CD14-positive monocyte (primary cell): ENCODE measurements around the gene HDAC4. TPM values are rescaled to one million over a fixed set of nuclear protein-coding genes. Genes with fewer than 3 reads are reported as not detected.

Experiments
- DNase-seq, 3 donors: peaks; one replicate each; pipeline ENCODE4 v3.0.0-alpha.2; 2011 to 2022
- H2AFZ ChIP-seq: 2 replicates; pipeline ENCODE4 v1.6.0; 2012; ENCODE audit warnings: mild to moderate bottlenecking, low read depth, low read length, inconsistent platforms; ENCODE audit not compliant: insufficient read depth, poor library complexity, severe bottlenecking
- H3K27ac ChIP-seq, 2 donors: 1 replicate in 1 of 2; 2 replicates in 1 of 2; pipeline ENCODE4 v1.5.1; 2012 to 2013; ENCODE audit warnings: low read length in 2 of 2, control low read depth in 1 of 2, inconsistent platforms in 1 of 2, low read depth in 1 of 2, mild to moderate bottlenecking in 1 of 2
- H3K27me3 ChIP-seq, 2 donors: one replicate each; pipeline versions ENCODE4 v1.6.0 to v1.6.1; 2011 to 2013; ENCODE audit warnings: low read length in 2 of 2; ENCODE audit not compliant: control insufficient read depth in 2 of 2, insufficient read depth in 2 of 2
- H3K36me3 ChIP-seq, 2 donors: replicated peaks in 1 of 2; 1 replicate in 1 of 2; 2 replicates in 1 of 2; pipeline versions ENCODE4 v1.5.1 to v1.6.1; 2012 to 2013; ENCODE audit warnings: low read length in 2 of 2, control low read depth in 1 of 2, inconsistent platforms in 1 of 2, mild to moderate bottlenecking in 1 of 2; ENCODE audit not compliant: insufficient read depth in 2 of 2, control insufficient read depth in 1 of 2
- H3K4me1 ChIP-seq, 2 donors: 1 replicate in 1 of 2; 2 replicates in 1 of 2; pipeline versions ENCODE4 v1.5.1 to v1.6.1; 2012 to 2013; ENCODE audit warnings: low read length in 2 of 2, control low read depth in 1 of 2, inconsistent platforms in 1 of 2, mild to moderate bottlenecking in 1 of 2, moderate library complexity in 1 of 2; ENCODE audit not compliant: insufficient read depth in 2 of 2, control insufficient read depth in 1 of 2
- H3K4me2 ChIP-seq: replicated peaks from 2 replicates; pipeline ENCODE3; 2012; ENCODE audit warnings: low read length, moderate library complexity, mild to moderate bottlenecking; ENCODE audit not compliant: poor library complexity, severe bottlenecking; ENCODE audit errors: extremely low read depth
- H3K4me3 ChIP-seq, 3 experiments: fragments of 200-600 bp in 1 of 3; sonication (generic) in 1 of 3; replicated peaks in 1 of 3; 1 replicate in 2 of 3; 2 replicates in 1 of 3; pipeline ENCODE4 v1.5.1; 2011 to 2013; ENCODE audit warnings: low read length in 3 of 3, mild to moderate bottlenecking in 3 of 3, control low read depth in 2 of 3, low read depth in 2 of 3, inconsistent platforms in 1 of 3, moderate library complexity in 1 of 3
- H3K79me2 ChIP-seq: 2 replicates; pipeline ENCODE4 v1.6.0; 2012; ENCODE audit warnings: mild to moderate bottlenecking, control low read depth, inconsistent platforms, low read length, moderate library complexity; ENCODE audit not compliant: insufficient read depth
- H3K9ac ChIP-seq: 2 replicates; pipeline ENCODE4 v1.6.0; 2017; ENCODE audit warnings: low read length, mild to moderate bottlenecking; ENCODE audit not compliant: insufficient read depth, poor library complexity, severe bottlenecking
- H3K9me3 ChIP-seq, 2 donors: replicated peaks in 1 of 2; 1 replicate in 1 of 2; 2 replicates in 1 of 2; pipeline versions ENCODE4 v1.5.1 to v1.6.1; 2012 to 2013; ENCODE audit warnings: low read length in 2 of 2, control low read depth in 1 of 2; ENCODE audit not compliant: control insufficient read depth in 1 of 2, insufficient read depth in 1 of 2
- H4K20me1 ChIP-seq: 2 replicates; pipeline ENCODE4 v1.6.0; 2012; ENCODE audit warnings: mild to moderate bottlenecking, low read length, control low read depth, moderate library complexity; ENCODE audit not compliant: insufficient read depth
- H3K27ac Mint-ChIP-seq, 7 donors: one replicate each; pipeline ENCODE4 v1.8.0; 2020; ENCODE audit warnings: mild to moderate bottlenecking in 7 of 7, mixed read lengths in 7 of 7, moderate library complexity in 6 of 7, inconsistent platforms in 2 of 7
- H3K27me3 Mint-ChIP-seq, 3 donors: one replicate each; pipeline ENCODE4 v1.8.0; 2021 to 2022; ENCODE audit warnings: low read depth in 3 of 3, mild to moderate bottlenecking in 3 of 3, mixed read lengths in 3 of 3, moderate library complexity in 3 of 3, inconsistent platforms in 1 of 3
- H3K36me3 Mint-ChIP-seq, 2 donors: one replicate each; pipeline ENCODE4 v1.8.0; 2020; ENCODE audit warnings: mixed read lengths in 2 of 2, inconsistent platforms in 1 of 2, mild to moderate bottlenecking in 1 of 2
- H3K4me1 Mint-ChIP-seq: one replicate; pipeline ENCODE4 v1.8.0; 2020; ENCODE audit warnings: mild to moderate bottlenecking, mixed read lengths
- H3K4me3 Mint-ChIP-seq, 2 donors: one replicate each; pipeline ENCODE4 v1.8.0; 2020; ENCODE audit warnings: mild to moderate bottlenecking in 2 of 2, mixed read lengths in 2 of 2, moderate library complexity in 1 of 2
- H3K9me3 Mint-ChIP-seq, 7 donors: one replicate each; pipeline ENCODE4 v1.8.0; 2020 to 2022; ENCODE audit warnings: mixed read lengths in 7 of 7, mild to moderate bottlenecking in 6 of 7, moderate library complexity in 6 of 7, inconsistent platforms in 2 of 7
- WGBS: methylation state at CpG from one replicate; pipeline ENCODE4 v1.1.5; 2013; ENCODE audit warnings: missing lambda C conversion rate; ENCODE audit not compliant: insufficient coverage; 5-methylcytosine and 5-hydroxymethylcytosine counted together
- intact Hi-C, 2 donors: fragments of 100-400 bp; cut with micrococcal nuclease; formaldehyde crosslinking; loops; one replicate each; pipeline versions ENCODE4 v1.15.0 to v1.15.1; 2023
- polyA plus RNA-seq, 3 donors: library from polyadenylated mRNA; depleted of rRNA in 1 of 3; unstranded in 2 of 3; stranded (reverse) in 1 of 3; fragments of 300-500 nt in 2 of 3; fragments of >200 nt in 1 of 3; fragmentation: Illumina TruSeq in 2 of 3; gene quantifications; 1 replicate in 2 of 3; 2 replicates in 1 of 3; pipeline ENCODE4 v1.2.3, GENCODE V29; 2012 to 2021
- TF ChIP-seq, protein P1 (sequence below): fragments of 200-600 bp; IDR thresholded peaks from one replicate; pipeline ENCODE4 v1.8.0; 2022; ENCODE audit warnings: antibody characterized with exemption, mild to moderate bottlenecking

HDAC4 gene
- polyA plus RNA-seq, 3 donors = 3.3 to 23.0 (median 4.5) TPM

GRCh38 chr2:239247401-239248245 is 153.2 kb downstream of the HDAC4 start:
- no peaks in the 10 kb centered on the region for H3K9me3 ChIP-seq
- H3K4me3 ChIP-seq = no peak overlapping the region
- TF ChIP-seq, protein P1, sequence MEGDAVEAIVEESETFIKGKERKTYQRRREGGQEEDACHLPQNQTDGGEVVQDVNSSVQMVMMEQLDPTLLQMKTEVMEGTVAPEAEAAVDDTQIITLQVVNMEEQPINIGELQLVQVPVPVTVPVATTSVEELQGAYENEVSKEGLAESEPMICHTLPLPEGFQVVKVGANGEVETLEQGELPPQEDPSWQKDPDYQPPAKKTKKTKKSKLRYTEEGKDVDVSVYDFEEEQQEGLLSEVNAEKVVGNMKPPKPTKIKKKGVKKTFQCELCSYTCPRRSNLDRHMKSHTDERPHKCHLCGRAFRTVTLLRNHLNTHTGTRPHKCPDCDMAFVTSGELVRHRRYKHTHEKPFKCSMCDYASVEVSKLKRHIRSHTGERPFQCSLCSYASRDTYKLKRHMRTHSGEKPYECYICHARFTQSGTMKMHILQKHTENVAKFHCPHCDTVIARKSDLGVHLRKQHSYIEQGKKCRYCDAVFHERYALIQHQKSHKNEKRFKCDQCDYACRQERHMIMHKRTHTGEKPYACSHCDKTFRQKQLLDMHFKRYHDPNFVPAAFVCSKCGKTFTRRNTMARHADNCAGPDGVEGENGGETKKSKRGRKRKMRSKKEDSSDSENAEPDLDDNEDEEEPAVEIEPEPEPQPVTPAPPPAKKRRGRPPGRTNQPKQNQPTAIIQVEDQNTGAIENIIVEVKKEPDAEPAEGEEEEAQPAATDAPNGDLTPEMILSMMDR = no peak
- peaks cover 72 to 86% of the 10 kb centered on the region in 2 donors for H3K4me1 ChIP-seq
- Mint-ChIP-seq H3K9me3 (peaks cover 0 to 5% (median 0%) of the 10 kb centered on the region in 7 donors), H3K36me3 (peaks cover 45 to 66% of the 10 kb centered on the region in 2 donors), H3K27ac (peak overlapping the region in 5 of 7 donors; percentile 16 to 83 (median 53)), H3K4me3 (no peak overlapping the region), H3K27me3 (peaks cover 0 to 1% (median 0%) of the 10 kb centered on the region in 3 donors), H3K4me1 (peaks cover 94% of the 10 kb centered on the region)
- peak overlapping the region in 1 of 2 donors; percentile 39 for H3K27ac ChIP-seq
- no peak overlapping the region for H2AFZ ChIP-seq
- H3K9ac ChIP-seq = no peak overlapping the region
- no peak overlapping the region for H3K4me2 ChIP-seq
- peaks cover 100% of the 10 kb centered on the region for H3K79me2 ChIP-seq
- peaks cover 16% of the 10 kb centered on the region for H4K20me1 ChIP-seq
- peaks cover 20 to 31% of the 10 kb centered on the region in 2 donors for H3K36me3 ChIP-seq
- intact Hi-C loops = no loop called here
- no peaks in the 10 kb centered on the region for H3K27me3 ChIP-seq
- no peak for DNase-seq
- WGBS = 92% methylated on average over 15 of the region's 31 CpGs

DNA sequence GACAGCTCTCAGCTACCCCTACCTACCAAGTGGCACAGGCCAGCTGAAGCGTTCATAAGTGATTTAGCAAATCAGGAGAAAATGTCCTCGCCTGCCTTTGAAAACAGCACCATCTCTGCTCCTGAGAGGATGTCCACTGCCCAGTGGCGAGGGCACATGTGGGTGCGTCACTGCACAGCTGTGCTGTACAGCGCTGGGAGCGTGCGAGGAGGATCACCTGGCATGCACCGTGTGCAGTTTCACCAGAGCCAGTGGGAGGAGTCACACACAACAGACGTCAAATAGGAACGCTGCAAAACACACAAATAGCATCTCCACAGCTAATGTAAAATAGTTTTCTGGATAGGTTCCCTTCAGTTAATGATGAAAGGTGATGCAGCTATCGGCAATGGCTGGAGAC is 154.1 kb downstream of the HDAC4 start:
- Histone ChIP-seq H3K27me3 (no peaks in the 10 kb centered on the region), H3K27ac (peak overlapping the region in 1 of 2 donors; percentile 52), H3K79me2 (peaks cover 100% of the 10 kb centered on the region), H3K4me3 (no peak overlapping the region), H3K9ac (no peak overlapping the region), H3K9me3 (no peaks in the 10 kb centered on the region), H4K20me1 (peaks cover 16% of the 10 kb centered on the region), H2AFZ (no peak overlapping the region), H3K4me1 (peaks cover 68 to 86% of the 10 kb centered on the region in 2 donors), H3K36me3 (peaks cover 20 to 31% of the 10 kb centered on the region in 2 donors), H3K4me2 (no peak overlapping the region)
- H3K27ac Mint-ChIP-seq = peak overlapping the region in 4 of 7 donors; percentile 46 to 71 (median 62)
- DNase-seq = no peak
- peak overlapping the region in 1 of 2 donors; percentile 60 for H3K4me3 Mint-ChIP-seq
- TF ChIP-seq, protein P1 = no peak
- peaks cover 45 to 64% of the 10 kb centered on the region in 2 donors for H3K36me3 Mint-ChIP-seq
- WGBS = 87% methylated on average over 7 of the region's 11 CpGs
- peaks cover 0 to 5% (median 0%) of the 10 kb centered on the region in 7 donors for H3K9me3 Mint-ChIP-seq
- H3K27me3 Mint-ChIP-seq = peaks cover 0 to 1% (median 0%) of the 10 kb centered on the region in 3 donors
- H3K4me1 Mint-ChIP-seq = peaks cover 93% of the 10 kb centered on the region
- intact Hi-C loops = no loop called here
